HFFc6 (cell line): ENCODE data around the gene AKNA. TPM values are rescaled to one million over a fixed set of nuclear protein-coding genes. Genes with fewer than 3 reads are reported as not detected.

ENCODE experiments used
- DNase-seq: peaks from one replicate; pipeline ENCODE4 v3.0.0-alpha.2; 2018
- H3K27ac Mint-ChIP-seq: 2 replicates; pipeline ENCODE4 v1.8.0; 2020; ENCODE audit warnings: mild to moderate bottlenecking, mixed read lengths
- H3K27me3 Mint-ChIP-seq: 2 replicates; pipeline ENCODE4 v1.8.0; 2021; ENCODE audit warnings: mild to moderate bottlenecking, moderate library complexity, mixed read lengths; ENCODE audit not compliant: insufficient read depth
- H3K36me3 Mint-ChIP-seq: 2 replicates; pipeline ENCODE4 v1.8.0; 2021; ENCODE audit warnings: low read depth, mixed read lengths
- H3K4me1 Mint-ChIP-seq: 2 replicates; pipeline ENCODE4 v1.8.0; 2020; ENCODE audit warnings: low read depth, mixed read lengths
- H3K4me3 Mint-ChIP-seq: 2 replicates; pipeline ENCODE4 v1.8.0; 2020; ENCODE audit warnings: mild to moderate bottlenecking, moderate library complexity, mixed read lengths
- H3K9me3 Mint-ChIP-seq: 2 replicates; pipeline ENCODE4 v1.8.0; 2020; ENCODE audit warnings: mild to moderate bottlenecking, mixed read lengths
- CTCF ChIP-seq: fragments of 200-600 bp; sonication (generic); IDR thresholded peaks from 2 replicates; pipeline ENCODE4 v1.5.0; 2021; ENCODE audit warnings: antibody characterized with exemption, mild to moderate bottlenecking
- total RNA-seq, 6 experiments: library from RNA; stranded (reverse); fragmentation: NEBNext Ultra II Directional; extraction: Animal tissue kit (Norgen Biotek cat#: 25700); gene quantifications; 2 replicates in 1 of 6; 3 replicates in 5 of 6; pipeline ENCODE4 v1.2.3, GENCODE V29; 2021

The AKNA gene
- total RNA-seq, 6 experiments from 2014 or later, result 9.3 to 13.1 (median 11.5) TPM

- Mint-ChIP-seq H3K36me3 (peaks cover 23% of the 10 kb centered on the region), H3K4me3 (no peak overlapping the region), H3K9me3 (no peaks in the 10 kb centered on the region), H3K27ac (no peak overlapping the region), H3K27me3 (peaks cover 6% of the 10 kb centered on the region; the same call in 1 of the 2 replicates), H3K4me1 (peaks cover 5% of the 10 kb centered on the region; the same call in 1 of the 2 replicates)
- no peak for DNase-seq
- TF ChIP-seq CTCF, result no peak
These were observed 79.3 kb downstream of the AKNA start for GRCh38 chr9:114308361-114308950.

GRCh38 chr9:114307899-114308267, 79.9 kb downstream of the AKNA start:
- H3K36me3 Mint-ChIP-seq, result peaks cover 23% of the 10 kb centered on the region
- H3K27ac Mint-ChIP-seq, result no peak overlapping the region
- H3K27me3 Mint-ChIP-seq, result peaks cover 6% of the 10 kb centered on the region; the same call in 1 of the 2 replicates
- no peaks in the 10 kb centered on the region for H3K9me3 Mint-ChIP-seq
- DNase-seq, result peak; percentile 29
- no peak for TF ChIP-seq CTCF
- peaks cover 5% of the 10 kb centered on the region; the same call in 1 of the 2 replicates for H3K4me1 Mint-ChIP-seq
- H3K4me3 Mint-ChIP-seq, result no peak overlapping the region

GRCh38 chr9:114304416-114305188, 83.2 kb downstream of the AKNA start:
- TF ChIP-seq CTCF, result no peak
- Mint-ChIP-seq H3K27ac (no peak overlapping the region), H3K9me3 (no peaks in the 10 kb centered on the region)

GRCh38 chr9:114303977-114304376, 83.8 kb downstream of the AKNA start:
- Mint-ChIP-seq H3K9me3 (no peaks in the 10 kb centered on the region), H3K27ac (no peak overlapping the region), H3K27me3 (peaks cover 3% of the 10 kb centered on the region; the same call in 1 of the 2 replicates), H3K4me3 (no peak overlapping the region), H3K4me1 (peaks cover 5% of the 10 kb centered on the region; the same call in 1 of the 2 replicates), H3K36me3 (peaks cover 8% of the 10 kb centered on the region)
- TF ChIP-seq CTCF, result no peak
- DNase-seq, result no peak

More at GRCh38 chr9:114304416-114305188, 83.2 kb downstream of the AKNA start:
- H3K36me3 Mint-ChIP-seq, result peaks cover 10% of the 10 kb centered on the region
- H3K4me1 Mint-ChIP-seq, result peaks cover 5% of the 10 kb centered on the region; the same call in 1 of the 2 replicates
- H3K4me3 Mint-ChIP-seq, result no peak overlapping the region
- H3K27me3 Mint-ChIP-seq, result peaks cover 3% of the 10 kb centered on the region; the same call in 1 of the 2 replicates
- DNase-seq, result no peak

- H3K4me1 Mint-ChIP-seq, result peaks cover 5% of the 10 kb centered on the region; the same call in 1 of the 2 replicates
- no peaks in the 10 kb centered on the region for H3K9me3 Mint-ChIP-seq
- no peak overlapping the region for H3K4me3 Mint-ChIP-seq
- DNase-seq, result no peak
- no peak for TF ChIP-seq CTCF
- no peak overlapping the region for H3K27ac Mint-ChIP-seq
- H3K27me3 Mint-ChIP-seq, result peaks cover 3% of the 10 kb centered on the region; the same call in 1 of the 2 replicates
- peaks cover 11% of the 10 kb centered on the region for H3K36me3 Mint-ChIP-seq
These were observed 84.2 kb downstream of the AKNA start for GRCh38 chr9:114303571-114303970.
